GM10248 (cell line): ENCODE data around the gene GRIA1.

ENCODE experiments used
- CTCF ChIA-PET: fragments of 300-600 bp; sonication (Branson Sonifier 250); formaldehyde crosslinking; extraction: SDS; loops from one replicate; lab custom pipeline; 2021; ENCODE audit warnings: antibody characterized with exemption; lab: Yijun Ruan, JAX
- POLR2A ChIA-PET: fragments of 350-650 bp; sonication (Branson Sonifier 250); formaldehyde crosslinking; extraction: SDS; loops from one replicate; lab custom pipeline; 2020; ENCODE audit warnings: antibody characterized with exemption; lab: Yijun Ruan, JAX
- DNase-seq: peaks from one replicate; pipeline ENCODE4 v3.0.0; 2012; ENCODE audit errors: extremely low spot score
- CTCF ChIP-seq: IDR thresholded peaks from 2 replicates; pipeline ENCODE4 v1.5.1; 2012; ENCODE audit warnings: mild to moderate bottlenecking, low read depth; ENCODE audit errors: extremely low read depth, missing control alignments, control extremely low read depth

The GRIA1 gene

GRCh38 chr5:153520137-153520536 lies 29.7 kb downstream of the GRIA1 start:
- DNase-seq: no peak
- POLR2A ChIA-PET: no interaction called here
- CTCF ChIA-PET: interaction anchor here (1.3 kb wide), 1 partner anchor 11 kb away, joined by 4 read pairs; no protein-coding TSS in a partner anchor
- no peak for TF ChIP-seq CTCF

GRCh38 chr5:153520952-153521351 lies 30.5 kb downstream of the GRIA1 start:
- ChIA-PET CTCF (interaction anchor here (0.6 to 1.6 kb wide), 5 partner anchors 9 to 21 kb away, joined by 3 to 5 read pairs (median 3); no protein-coding TSS in a partner anchor), POLR2A (no interaction called here)
- TF ChIP-seq CTCF: no peak
- no peak for DNase-seq

GRCh38 chr5:153523211-153523610 lies 32.7 kb downstream of the GRIA1 start:
- TF ChIP-seq CTCF: no peak
- DNase-seq: no peak
- ChIA-PET POLR2A (no interaction called here), CTCF (interaction anchor here (0.9 kb wide), 1 partner anchor 80 kb away, joined by 3 read pairs; no protein-coding TSS in a partner anchor)

GRCh38 chr5:153523831-153524230 lies 33.4 kb downstream of the GRIA1 start:
- POLR2A ChIA-PET: no interaction called here
- CTCF ChIA-PET: interaction anchor here (0.9 kb wide), 1 partner anchor 81 kb away, joined by 3 read pairs; no protein-coding TSS in a partner anchor
- no peak for TF ChIP-seq CTCF
- no peak for DNase-seq

GRCh38 chr5:153525536-153525935 lies 35.1 kb downstream of the GRIA1 start:
- ChIA-PET POLR2A (no interaction called here), CTCF (interaction anchor here (0.9 kb wide), 1 partner anchor 20 kb away, joined by 3 read pairs; no protein-coding TSS in a partner anchor)
- no peak for DNase-seq
- no peak for TF ChIP-seq CTCF

GRCh38 chr5:153530357-153531143 lies 40.1 kb downstream of the GRIA1 start:
- CTCF ChIA-PET: interaction anchor here (1.0 to 1.7 kb wide), 5 partner anchors 9 to 35 kb away, joined by 3 to 5 read pairs (median 3); no protein-coding TSS in a partner anchor
- POLR2A ChIA-PET: no interaction called here
- no peak for TF ChIP-seq CTCF
- DNase-seq: no peak
